ENCODE data around the gene TNNT2. TPM values are rescaled to one million over a fixed set of nuclear protein-coding genes. Genes with fewer than 3 reads are reported as not detected.

Gene TNNT2
- total and polyA plus RNA-seq, 2 of the 13 experiments (the other 11 are each of a cell fraction or from before 2014, with no cell fraction given): 0.20 to 0.63 TPM

- POLR2A ChIA-PET: interaction anchor here (2.9 kb wide), 1 partner anchor 14 kb away, joined by 15 read pairs; no protein-coding TSS in a partner anchor
- WGBS (ENCODE audit: low lambda C conversion rate): 90% methylated on average over 9 of the region's 9 CpGs
- no peak for ATAC-seq
- BruUV-seq (replicated peaks): no TSS peak
- no peak overlapping the region for H3K4me3 ChIP-seq (replicated peaks in 1 of 3; ENCODE audit: insufficient read depth in 1 of 3, low read depth in 2 of 3, low read length in 3 of 3)
- peaks cover 28% of the 10 kb centered on the region for H3K79me2 ChIP-seq (ENCODE audit: insufficient read depth, low read length)
- intact Hi-C loops (cut with micrococcal nuclease; ENCODE audit: unreplicated experiment): no loop called here
- peaks cover 30% of the 10 kb centered on the region for H3K4me1 ChIP-seq (ENCODE audit: insufficient read depth, low read length)
- no peak overlapping the region for H3K9ac ChIP-seq (ENCODE audit: insufficient read depth, low read depth, low read length)
- in situ Hi-C loops (cut with HindIII; ENCODE audit: extremely low pct_ligation_motif_present, low pct_unique_long_range_greater_than_20kb): no loop called here
- no peak overlapping the region for H3K27ac ChIP-seq (ENCODE audit: extremely low read length, insufficient read depth, low read length)
- TF ChIP-seq GRHL1 (CRISPR knock-in tag; conservative IDR thresholded peaks at IDR 0.05) (no peak), LCORL (IDR thresholded peaks at IDR 0.05) (no peak), LCORL (CRISPR knock-in tag; IDR thresholded peaks at IDR 0.05) (no peak), MTA1 (CRISPR knock-in tag; IDR thresholded peaks at IDR 0.05; ENCODE audit: borderline replicate concordance) (no peak)
- TF ChIP-seq, protein P1, sequence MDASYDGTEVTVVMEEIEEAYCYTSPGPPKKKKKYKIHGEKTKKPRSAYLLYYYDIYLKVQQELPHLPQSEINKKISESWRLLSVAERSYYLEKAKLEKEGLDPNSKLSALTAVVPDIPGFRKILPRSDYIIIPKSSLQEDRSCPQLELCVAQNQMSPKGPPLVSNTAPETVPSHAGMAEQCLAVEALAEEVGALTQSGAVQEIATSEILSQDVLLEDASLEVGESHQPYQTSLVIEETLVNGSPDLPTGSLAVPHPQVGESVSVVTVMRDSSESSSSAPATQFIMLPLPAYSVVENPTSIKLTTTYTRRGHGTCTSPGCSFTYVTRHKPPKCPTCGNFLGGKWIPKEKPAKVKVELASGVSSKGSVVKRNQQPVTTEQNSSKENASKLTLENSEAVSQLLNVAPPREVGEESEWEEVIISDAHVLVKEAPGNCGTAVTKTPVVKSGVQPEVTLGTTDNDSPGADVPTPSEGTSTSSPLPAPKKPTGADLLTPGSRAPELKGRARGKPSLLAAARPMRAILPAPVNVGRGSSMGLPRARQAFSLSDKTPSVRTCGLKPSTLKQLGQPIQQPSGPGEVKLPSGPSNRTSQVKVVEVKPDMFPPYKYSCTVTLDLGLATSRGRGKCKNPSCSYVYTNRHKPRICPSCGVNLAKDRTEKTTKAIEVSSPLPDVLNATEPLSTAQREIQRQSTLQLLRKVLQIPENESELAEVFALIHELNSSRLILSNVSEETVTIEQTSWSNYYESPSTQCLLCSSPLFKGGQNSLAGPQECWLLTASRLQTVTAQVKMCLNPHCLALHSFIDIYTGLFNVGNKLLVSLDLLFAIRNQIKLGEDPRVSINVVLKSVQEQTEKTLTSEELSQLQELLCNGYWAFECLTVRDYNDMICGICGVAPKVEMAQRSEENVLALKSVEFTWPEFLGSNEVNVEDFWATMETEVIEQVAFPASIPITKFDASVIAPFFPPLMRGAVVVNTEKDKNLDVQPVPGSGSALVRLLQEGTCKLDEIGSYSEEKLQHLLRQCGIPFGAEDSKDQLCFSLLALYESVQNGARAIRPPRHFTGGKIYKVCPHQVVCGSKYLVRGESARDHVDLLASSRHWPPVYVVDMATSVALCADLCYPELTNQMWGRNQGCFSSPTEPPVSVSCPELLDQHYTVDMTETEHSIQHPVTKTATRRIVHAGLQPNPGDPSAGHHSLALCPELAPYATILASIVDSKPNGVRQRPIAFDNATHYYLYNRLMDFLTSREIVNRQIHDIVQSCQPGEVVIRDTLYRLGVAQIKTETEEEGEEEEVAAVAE (CRISPR knock-in tag; IDR thresholded peaks at IDR 0.05; ENCODE audit: borderline replicate concordance): no peak
- TF ChIP-seq, protein P2, sequence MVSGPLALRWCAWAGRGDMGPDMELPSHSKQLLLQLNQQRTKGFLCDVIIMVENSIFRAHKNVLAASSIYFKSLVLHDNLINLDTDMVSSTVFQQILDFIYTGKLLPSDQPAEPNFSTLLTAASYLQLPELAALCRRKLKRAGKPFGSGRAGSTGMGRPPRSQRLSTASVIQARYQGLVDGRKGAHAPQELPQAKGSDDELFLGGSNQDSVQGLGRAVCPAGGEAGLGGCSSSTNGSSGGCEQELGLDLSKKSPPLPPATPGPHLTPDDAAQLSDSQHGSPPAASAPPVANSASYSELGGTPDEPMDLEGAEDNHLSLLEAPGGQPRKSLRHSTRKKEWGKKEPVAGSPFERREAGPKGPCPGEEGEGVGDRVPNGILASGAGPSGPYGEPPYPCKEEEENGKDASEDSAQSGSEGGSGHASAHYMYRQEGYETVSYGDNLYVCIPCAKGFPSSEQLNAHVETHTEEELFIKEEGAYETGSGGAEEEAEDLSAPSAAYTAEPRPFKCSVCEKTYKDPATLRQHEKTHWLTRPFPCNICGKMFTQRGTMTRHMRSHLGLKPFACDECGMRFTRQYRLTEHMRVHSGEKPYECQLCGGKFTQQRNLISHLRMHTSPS (CRISPR knock-in tag; IDR thresholded peaks at IDR 0.05; ENCODE audit: low read depth): no peak
- H3K4me2 ChIP-seq (ENCODE audit: low read depth, low read length): no peak overlapping the region
- DNase-seq (ENCODE audit: low spot score): no peak
- H2AFZ ChIP-seq (ENCODE audit: low read length): no peak overlapping the region
- no peak for FAIRE-seq
- H3K36me3 ChIP-seq (replicated peaks in 1 of 2; ENCODE audit: control insufficient read depth in 1 of 2, insufficient read depth in 2 of 2, low read length in 2 of 2): peaks cover 11 to 19% of the 10 kb centered on the region in 2 experiments; a peak in 4 of 5 replicates
- H3K9me3 ChIP-seq (ENCODE audit: low read length): no peaks in the 10 kb centered on the region
- peaks cover 12% of the 10 kb centered on the region for H4K20me1 ChIP-seq (ENCODE audit: insufficient read depth, low read length)
- no peaks in the 10 kb centered on the region for H3K27me3 ChIP-seq (ENCODE audit: control insufficient read depth in 1 of 2, insufficient read depth in 2 of 2, low read length in 2 of 2)
- CTCF ChIA-PET (ENCODE audit: low intra/inter-chr PET ratio, low total read pairs): no interaction called here
These were observed 14.4 kb upstream of the TNNT2 start for GRCh38 chr1:201391651-201392511.
